ENCODE results near the gene SRP9.

The SRP9 gene

GRCh38 chr1:225763716-225764548 is 13.7 kb upstream of the SRP9 start:
- ChIA-PET CTCF (interaction anchor here (0.6 to 1.8 kb wide), 6 partner anchors 9 to 289 kb away, joined by 3 to 6 read pairs (median 4); partner anchors contain the start of gene ENAH), POLR2A (interaction anchor here (0.9 to 3.0 kb wide), 5 partner anchors 14 to 111 kb away, joined by 3 to 31 read pairs (median 4); partner anchors contain the start of genes ENAH and SRP9)
- no peak for DNase-seq (ENCODE audit: extremely low spot score)

GRCh38 chr1:225765982-225766674 is 11.5 kb upstream of the SRP9 start:
- ChIA-PET POLR2A (interaction anchor here (3.5 to 4.0 kb wide), 2 partner anchors 12 to 114 kb away, joined by 24 to 41 read pairs; partner anchors contain the start of genes ENAH and SRP9), CTCF (no interaction called here)
- TF ChIP-seq LEF1 (IDR thresholded peaks at IDR 0.05; ENCODE audit: borderline replicate concordance), result no peak
- no peak for TF ChIP-seq HDGF (IDR thresholded peaks at IDR 0.05; ENCODE audit: borderline replicate concordance)
- no peak for TF ChIP-seq BHLHE40 (IDR thresholded peaks at IDR 0.05; ENCODE audit: borderline replicate concordance)
- TF ChIP-seq TARDBP (IDR thresholded peaks at IDR 0.05), result no peak
- TF ChIP-seq SUZ12 (IDR thresholded peaks at IDR 0.05), result no peak
- TF ChIP-seq CTBP1 (IDR thresholded peaks at IDR 0.05; ENCODE audit: borderline replicate concordance), result no peak
- TF ChIP-seq FOXK2 (IDR thresholded peaks at IDR 0.05), result no peak
- TF ChIP-seq SP1 (IDR thresholded peaks at IDR 0.05), result no peak
- no peak for TF ChIP-seq ZNF384 (IDR thresholded peaks at IDR 0.05)
- no peak for TF ChIP-seq ELF4 (IDR thresholded peaks at IDR 0.05)
- TF ChIP-seq L3MBTL2 (conservative IDR thresholded peaks at IDR 0.05), result no peak
- TF ChIP-seq NFRKB (IDR thresholded peaks at IDR 0.05), result no peak
- no peak for TF ChIP-seq PKNOX1 (IDR thresholded peaks at IDR 0.05)
- no peak for TF ChIP-seq FOXM1 (IDR thresholded peaks at IDR 0.05; ENCODE audit: borderline replicate concordance)
- no peak for TF ChIP-seq FOXA1 (IDR thresholded peaks at IDR 0.05)
- no peak for TF ChIP-seq ARNT (IDR thresholded peaks at IDR 0.05)
- DNase-seq (ENCODE audit: extremely low spot score), result no peak

More at GRCh38 chr1:225763716-225764548, 13.7 kb upstream of the SRP9 start:
- no peak for TF ChIP-seq ARNT (IDR thresholded peaks at IDR 0.05)
- TF ChIP-seq HDGF (IDR thresholded peaks at IDR 0.05; ENCODE audit: borderline replicate concordance), result no peak
- no peak for TF ChIP-seq BHLHE40 (IDR thresholded peaks at IDR 0.05; ENCODE audit: borderline replicate concordance)
- no peak for TF ChIP-seq L3MBTL2 (conservative IDR thresholded peaks at IDR 0.05)
- TF ChIP-seq PKNOX1 (IDR thresholded peaks at IDR 0.05), result no peak
- no peak for TF ChIP-seq CTBP1 (IDR thresholded peaks at IDR 0.05; ENCODE audit: borderline replicate concordance)
- no peak for TF ChIP-seq NFRKB (IDR thresholded peaks at IDR 0.05)

- no peak for TF ChIP-seq ELF4 (IDR thresholded peaks at IDR 0.05)
- no peak for DNase-seq (ENCODE audit: extremely low spot score)
- ChIA-PET CTCF (interaction anchor here (1.1 to 2.6 kb wide), 7 partner anchors 10 to 291 kb away, joined by 3 to 13 read pairs (median 3); partner anchors contain the start of gene SRP9), POLR2A (interaction anchor here (1.3 to 4.0 kb wide), 4 partner anchors 11 to 115 kb away, joined by 6 to 41 read pairs (median 18); partner anchors contain the start of genes ENAH and SRP9)
Observed at GRCh38 chr1:225766967-225767633, 10.5 kb upstream of the SRP9 start.

GRCh38 chr1:225767634-225768540 is 9.7 kb upstream of the SRP9 start:
- TF ChIP-seq ARNT (IDR thresholded peaks at IDR 0.05) (no peak), FOXA1 (IDR thresholded peaks at IDR 0.05) (no peak), FOXK2 (IDR thresholded peaks at IDR 0.05) (no peak), LEF1 (IDR thresholded peaks at IDR 0.05; ENCODE audit: borderline replicate concordance) (no peak), FOXM1 (IDR thresholded peaks at IDR 0.05; ENCODE audit: borderline replicate concordance) (no peak), ZNF384 (IDR thresholded peaks at IDR 0.05) (no peak), PKNOX1 (IDR thresholded peaks at IDR 0.05) (no peak), SP1 (IDR thresholded peaks at IDR 0.05) (no peak), TARDBP (IDR thresholded peaks at IDR 0.05) (no peak), ELF4 (IDR thresholded peaks at IDR 0.05) (no peak), SUZ12 (IDR thresholded peaks at IDR 0.05) (no peak), NFRKB (IDR thresholded peaks at IDR 0.05) (no peak)
- ChIA-PET CTCF (interaction anchor here (0.6 to 2.6 kb wide), 10 partner anchors 10 to 293 kb away, joined by 3 to 13 read pairs (median 3); partner anchors contain the start of gene SRP9), POLR2A (interaction anchor here (0.7 to 4.0 kb wide), 7 partner anchors 10 to 220 kb away, joined by 3 to 41 read pairs (median 6); partner anchors contain the start of genes ENAH and SRP9)
- DNase-seq (ENCODE audit: extremely low spot score), result no peak

Data from HEK293T (cell line).